ENCODE results near the gene ARHGAP12. TPM values are rescaled to one million over a fixed set of nuclear protein-coding genes. Genes with fewer than 3 reads are reported as not detected.

ARHGAP12 gene
- total and polyA plus RNA-seq, 2 donors (not counting 3 experiments of a cell fraction or from before 2014, with no cell fraction given), result 5.8 to 19.3 TPM

DNA sequence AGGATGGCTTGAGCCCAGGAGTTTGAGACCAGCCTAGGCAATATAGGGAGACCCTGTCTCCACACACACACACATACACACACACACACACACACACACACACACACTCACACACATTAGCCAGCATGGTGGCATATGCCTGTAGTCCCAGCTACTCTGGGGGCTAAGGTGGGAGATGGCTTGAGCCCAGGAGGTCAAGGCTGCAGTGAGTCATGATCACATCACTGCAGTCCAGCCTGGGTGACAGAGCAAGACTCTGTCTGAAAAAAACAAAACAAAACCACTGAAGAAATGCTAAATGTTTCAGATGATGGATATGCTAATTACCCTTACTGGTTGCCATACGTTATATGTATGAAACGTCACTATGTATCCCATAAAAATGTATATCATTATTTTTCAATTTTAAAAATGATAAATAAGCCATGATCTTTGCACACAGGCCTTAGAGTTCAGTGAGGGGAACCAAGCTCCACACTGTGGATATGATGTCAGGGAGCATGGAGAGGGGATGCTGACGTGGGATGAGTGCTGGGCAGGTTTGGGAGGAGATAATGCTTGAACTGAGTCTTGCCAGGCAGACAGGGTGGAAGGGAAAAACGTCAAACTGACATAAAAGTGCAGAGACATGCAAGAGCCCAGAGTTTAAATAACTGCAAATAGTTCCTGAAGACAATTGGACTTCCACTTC, 45.9 kb upstream of the ARHGAP12 start:
- Histone ChIP-seq H3K9me3 (replicated peaks; ENCODE audit: control insufficient read depth, insufficient read depth, low read length) (no peaks in the 10 kb centered on the region), H3K27ac (ENCODE audit: insufficient read depth, low read depth, low read length) (no peak overlapping the region), H3K4me2 (ENCODE audit: insufficient read depth, low read length) (no peak overlapping the region), H3K36me3 (ENCODE audit: control insufficient read depth in 2 of 2, extremely low read depth in 1 of 2, insufficient read depth in 2 of 2, low read length in 2 of 2) (no peaks in the 10 kb centered on the region), H3K27me3 (ENCODE audit: control insufficient read depth in 2 of 2, insufficient read depth in 2 of 2, low read length in 2 of 2) (no peaks in the 10 kb centered on the region), H3K4me3 (replicated peaks in 1 of 3; ENCODE audit: insufficient read depth in 1 of 3, low read depth in 1 of 3, low read length in 3 of 3) (no peak overlapping the region), H4K20me1 (replicated peaks; ENCODE audit: control insufficient read depth, extremely low read depth, insufficient read depth, low read length) (no peaks in the 10 kb centered on the region), H3K9ac (replicated peaks; ENCODE audit: extremely low read depth, insufficient read depth, low read length) (no peak overlapping the region), H3K9me1 (replicated peaks; ENCODE audit: control insufficient read depth, extremely low read depth, insufficient read depth, low read length) (no peaks in the 10 kb centered on the region), H3K79me2 (ENCODE audit: control insufficient read depth, insufficient read depth, low read length) (no peaks in the 10 kb centered on the region), H2AFZ (ENCODE audit: low read depth, low read length) (no peak overlapping the region), H3K4me1 (ENCODE audit: control insufficient read depth, extremely low read depth, insufficient read depth, low read length) (peaks cover 17% of the 10 kb centered on the region)
- CTCF ChIA-PET, result interaction anchor here (1.4 kb wide), 1 partner anchor 112 kb away, joined by 6 read pairs; no protein-coding TSS in a partner anchor
- intact Hi-C loops (cut with micrococcal nuclease) (no loop called here), dilution Hi-C loops (cut with MboI; ENCODE audit: extremely low pct_ligation_motif_present, low sequenced_read_pairs) (no loop called here)
- TF ChIP-seq GATA2 (IDR thresholded peaks at IDR 0.05; ENCODE audit: insufficient read depth, insufficient read length, low read depth, low read length) (no peak), FOS (IDR thresholded peaks at IDR 0.05; ENCODE audit: borderline replicate concordance, insufficient read depth, low read length) (peak; percentile 32)
- POLR2A ChIA-PET, result no interaction called here
- BruUV-seq (replicated peaks), result no TSS peak
- FAIRE-seq, result no peak
- no peak for DNase-seq (ENCODE audit: low read depth, low spot score)

GRCh38 chr10:31972519-31973041, 43.9 kb upstream of the ARHGAP12 start:
- TF ChIP-seq EZH2 (IDR thresholded peaks at IDR 0.05; ENCODE audit: borderline replicate concordance, low read depth, low read length, severe bottlenecking) (no peak), JUN (IDR thresholded peaks at IDR 0.05; ENCODE audit: borderline replicate concordance, insufficient read depth, insufficient read length, low read depth) (no peak), FOS (IDR thresholded peaks at IDR 0.05; ENCODE audit: borderline replicate concordance, insufficient read depth, low read length) (no peak), GATA2 (IDR thresholded peaks at IDR 0.05; ENCODE audit: insufficient read depth, insufficient read length, low read depth, low read length) (no peak), MYC (IDR thresholded peaks at IDR 0.05; ENCODE audit: low read depth, low read length) (no peak), MAX (IDR thresholded peaks at IDR 0.05; ENCODE audit: insufficient read depth, insufficient read length) (no peak), POLR2AphosphoS5 (IDR thresholded peaks at IDR 0.05; ENCODE audit: insufficient read depth, low read depth, low read length) (no peak), POLR2A (IDR thresholded peaks at IDR 0.05; ENCODE audit: low read depth, low read length) (no peak)
- TF ChIP-seq, protein P1, sequence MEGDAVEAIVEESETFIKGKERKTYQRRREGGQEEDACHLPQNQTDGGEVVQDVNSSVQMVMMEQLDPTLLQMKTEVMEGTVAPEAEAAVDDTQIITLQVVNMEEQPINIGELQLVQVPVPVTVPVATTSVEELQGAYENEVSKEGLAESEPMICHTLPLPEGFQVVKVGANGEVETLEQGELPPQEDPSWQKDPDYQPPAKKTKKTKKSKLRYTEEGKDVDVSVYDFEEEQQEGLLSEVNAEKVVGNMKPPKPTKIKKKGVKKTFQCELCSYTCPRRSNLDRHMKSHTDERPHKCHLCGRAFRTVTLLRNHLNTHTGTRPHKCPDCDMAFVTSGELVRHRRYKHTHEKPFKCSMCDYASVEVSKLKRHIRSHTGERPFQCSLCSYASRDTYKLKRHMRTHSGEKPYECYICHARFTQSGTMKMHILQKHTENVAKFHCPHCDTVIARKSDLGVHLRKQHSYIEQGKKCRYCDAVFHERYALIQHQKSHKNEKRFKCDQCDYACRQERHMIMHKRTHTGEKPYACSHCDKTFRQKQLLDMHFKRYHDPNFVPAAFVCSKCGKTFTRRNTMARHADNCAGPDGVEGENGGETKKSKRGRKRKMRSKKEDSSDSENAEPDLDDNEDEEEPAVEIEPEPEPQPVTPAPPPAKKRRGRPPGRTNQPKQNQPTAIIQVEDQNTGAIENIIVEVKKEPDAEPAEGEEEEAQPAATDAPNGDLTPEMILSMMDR (IDR thresholded peaks at IDR 0.05; ENCODE audit: extremely low read depth in 1 of 2, insufficient read depth in 1 of 2, low read depth in 1 of 2, low read length in 2 of 2), result no peak
- intact Hi-C loops (cut with micrococcal nuclease) (no loop called here), dilution Hi-C loops (cut with MboI; ENCODE audit: extremely low pct_ligation_motif_present, low sequenced_read_pairs) (no loop called here)
- H3K9me3 ChIP-seq (replicated peaks; ENCODE audit: control insufficient read depth, insufficient read depth, low read length), result no peaks in the 10 kb centered on the region
- H3K27me3 ChIP-seq (ENCODE audit: control insufficient read depth in 2 of 2, insufficient read depth in 2 of 2, low read length in 2 of 2), result no peaks in the 10 kb centered on the region
- ChIA-PET CTCF (no interaction called here), POLR2A (interaction anchor here (0.6 kb wide), 1 partner anchor 85 kb away, joined by 8 read pairs; no protein-coding TSS in a partner anchor)
- H2AFZ ChIP-seq (ENCODE audit: low read depth, low read length), result no peak overlapping the region
- no peak overlapping the region for H3K4me2 ChIP-seq (ENCODE audit: insufficient read depth, low read length)
- no peaks in the 10 kb centered on the region for H3K36me3 ChIP-seq (ENCODE audit: control insufficient read depth in 2 of 2, extremely low read depth in 1 of 2, insufficient read depth in 2 of 2, low read length in 2 of 2)
- H3K9me1 ChIP-seq (replicated peaks; ENCODE audit: control insufficient read depth, extremely low read depth, insufficient read depth, low read length), result no peaks in the 10 kb centered on the region
- FAIRE-seq (no peak), DNase-seq (ENCODE audit: low read depth, low spot score) (no peak)
- no TSS peak for BruUV-seq (replicated peaks)
- H4K20me1 ChIP-seq (replicated peaks; ENCODE audit: control insufficient read depth, extremely low read depth, insufficient read depth, low read length), result no peaks in the 10 kb centered on the region
- no peak overlapping the region for H3K9ac ChIP-seq (replicated peaks; ENCODE audit: extremely low read depth, insufficient read depth, low read length)
- no peak overlapping the region for H3K27ac ChIP-seq (ENCODE audit: insufficient read depth, low read depth, low read length)
- H3K4me3 ChIP-seq (replicated peaks in 1 of 3; ENCODE audit: insufficient read depth in 1 of 3, low read depth in 1 of 3, low read length in 3 of 3), result no peak overlapping the region
- H3K79me2 ChIP-seq (ENCODE audit: control insufficient read depth, insufficient read depth, low read length), result no peaks in the 10 kb centered on the region
- peaks cover 10% of the 10 kb centered on the region for H3K4me1 ChIP-seq (ENCODE audit: control insufficient read depth, extremely low read depth, insufficient read depth, low read length)

All from endothelial cell of umbilical vein (primary cell).